ENCODE measurements around the gene MALT1.
"Not testable (repeated sequence)": the region's sequence is repeated elsewhere in the genome, so short reads cannot be mapped to it uniquely, and the experiment has no call there.

- TF ChIP-seq, protein P1, sequence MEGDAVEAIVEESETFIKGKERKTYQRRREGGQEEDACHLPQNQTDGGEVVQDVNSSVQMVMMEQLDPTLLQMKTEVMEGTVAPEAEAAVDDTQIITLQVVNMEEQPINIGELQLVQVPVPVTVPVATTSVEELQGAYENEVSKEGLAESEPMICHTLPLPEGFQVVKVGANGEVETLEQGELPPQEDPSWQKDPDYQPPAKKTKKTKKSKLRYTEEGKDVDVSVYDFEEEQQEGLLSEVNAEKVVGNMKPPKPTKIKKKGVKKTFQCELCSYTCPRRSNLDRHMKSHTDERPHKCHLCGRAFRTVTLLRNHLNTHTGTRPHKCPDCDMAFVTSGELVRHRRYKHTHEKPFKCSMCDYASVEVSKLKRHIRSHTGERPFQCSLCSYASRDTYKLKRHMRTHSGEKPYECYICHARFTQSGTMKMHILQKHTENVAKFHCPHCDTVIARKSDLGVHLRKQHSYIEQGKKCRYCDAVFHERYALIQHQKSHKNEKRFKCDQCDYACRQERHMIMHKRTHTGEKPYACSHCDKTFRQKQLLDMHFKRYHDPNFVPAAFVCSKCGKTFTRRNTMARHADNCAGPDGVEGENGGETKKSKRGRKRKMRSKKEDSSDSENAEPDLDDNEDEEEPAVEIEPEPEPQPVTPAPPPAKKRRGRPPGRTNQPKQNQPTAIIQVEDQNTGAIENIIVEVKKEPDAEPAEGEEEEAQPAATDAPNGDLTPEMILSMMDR (IDR thresholded peaks at IDR 0.05; ENCODE audit: low read length), result not testable (repeated sequence)
- not testable (repeated sequence) for TF ChIP-seq EZH2phosphoT487 (IDR thresholded peaks at IDR 0.05; ENCODE audit: low read length); EZH2 (optimal IDR thresholded peaks at IDR 0.05; ENCODE audit: low read depth, low read length)
These were observed 18.0 kb upstream of the MALT1 start for GRCh38 chr18:58653144-58653722.
